Measurements from ENCODE around the gene CTDSPL2.

CTDSPL2 gene

GRCh38 chr15:44570361-44570760 is 142.9 kb downstream of the CTDSPL2 start:
- DNase-seq (ENCODE audit: low spot score): no peak
- CTCF ChIA-PET: interaction anchor here (4.8 kb wide), 1 partner anchor 8 kb away, joined by 19 read pairs; no protein-coding TSS in a partner anchor
- POLR2A ChIA-PET (ENCODE audit: low non-redundant PET): no interaction called here
- no peak overlapping the region for H3K27ac ChIP-seq
- TF ChIP-seq CTCF (conservative IDR thresholded peaks at IDR 0.05; ENCODE audit: low read depth): no peak

- ChIA-PET POLR2A (ENCODE audit: low non-redundant PET) (no interaction called here), CTCF (no interaction called here)
- TF ChIP-seq CTCF (conservative IDR thresholded peaks at IDR 0.05; ENCODE audit: low read depth): no peak
- no peak overlapping the region for H3K27ac ChIP-seq
- no peak for DNase-seq (ENCODE audit: low spot score)
Observed at GRCh38 chr15:44573386-44573785, 146.0 kb downstream of the CTDSPL2 start.

GRCh38 chr15:44574734-44575133 is 147.3 kb downstream of the CTDSPL2 start:
- no peak for TF ChIP-seq CTCF (conservative IDR thresholded peaks at IDR 0.05; ENCODE audit: low read depth)
- DNase-seq (ENCODE audit: low spot score): no peak
- ChIA-PET CTCF (interaction anchor here (0.8 to 1.2 kb wide), 2 partner anchors 18 to 28 kb away, joined by 3 to 6 read pairs; no protein-coding TSS in a partner anchor), POLR2A (ENCODE audit: low non-redundant PET) (no interaction called here)
- H3K27ac ChIP-seq: no peak overlapping the region

All from RWPE1 (cell line).